IMR-90 (cell line): ENCODE results near the gene RNU6-9. TPM values are rescaled to one million over a fixed set of nuclear protein-coding genes. Genes with fewer than 3 reads are reported as not detected.
A peak's percentile ranks its signal among the peaks of the same experiment; 100 is the strongest.

Experiments used
- ATAC-seq: fragments of 200-7000 bp; cut with Tn5 transposase; 2 replicates; pipeline ENCODE4 v1.9.1; 2020; ENCODE audit warnings: low read depth, mild to moderate bottlenecking, moderate library complexity
- BruUV-seq: library from RNA; stranded (reverse); fragments of 400-500 nt; replicated peaks from 2 replicates; lab custom pipeline; 2021; lab: Mats Ljungman, UMichigan
- CTCF ChIA-PET: fragments of 300-600 bp; formaldehyde crosslinking; extraction: SDS; loops from one replicate; lab custom pipeline; 2021; ENCODE audit warnings: antibody characterized with exemption; lab: Yijun Ruan, JAX
- POLR2A ChIA-PET: fragments of 300-600 bp; sonication (Branson Sonifier 250); formaldehyde crosslinking; loops from one replicate; lab custom pipeline; 2022; ENCODE audit warnings: antibody characterized with exemption; ENCODE audit not compliant: unreplicated experiment; lab: Charles Lee
- DNase-seq: peaks from one replicate; pipeline ENCODE4 v3.0.0; 2013
- H2AFZ ChIP-seq: replicated peaks from 2 replicates; pipeline ENCODE3; 2013; ENCODE audit warnings: low read length, mild to moderate bottlenecking; ENCODE audit not compliant: poor library complexity
- H2AK5ac ChIP-seq: 2 replicates; pipeline ENCODE4 v1.6.1; 2013; ENCODE audit warnings: low read depth, low read length, inconsistent platforms
- H2AK9ac ChIP-seq: replicated peaks from 2 replicates; pipeline ENCODE3; 2013; ENCODE audit warnings: mild to moderate bottlenecking, low read depth, low read length, moderate library complexity; ENCODE audit not compliant: poor library complexity
- H2BK120ac ChIP-seq: 2 replicates; pipeline ENCODE4 v1.6.1; 2013; ENCODE audit warnings: low read depth, low read length, inconsistent platforms
- H2BK15ac ChIP-seq: 3 replicates; pipeline ENCODE4 v1.6.1; 2013; ENCODE audit warnings: low read depth, low read length, inconsistent platforms
- H2BK20ac ChIP-seq: 2 replicates; pipeline ENCODE4 v1.6.1; 2013; ENCODE audit warnings: low read depth, mild to moderate bottlenecking, inconsistent platforms, low read length, moderate library complexity
- H2BK5ac ChIP-seq: 2 replicates; pipeline ENCODE4 v1.6.1; 2013; ENCODE audit warnings: mild to moderate bottlenecking, low read depth, low read length, inconsistent platforms; ENCODE audit not compliant: poor library complexity, severe bottlenecking
- H3K14ac ChIP-seq: replicated peaks from 2 replicates; pipeline ENCODE4 v1.6.1; 2013; ENCODE audit warnings: low read depth, low read length, inconsistent platforms
- H3K18ac ChIP-seq: 2 replicates; pipeline ENCODE4 v1.6.1; 2013; ENCODE audit warnings: low read depth, low read length, control low read depth
- H3K23ac ChIP-seq: 2 replicates; pipeline ENCODE4 v1.6.1; 2013; ENCODE audit warnings: low read depth, low read length, inconsistent platforms
- H3K27ac ChIP-seq: 2 replicates; pipeline ENCODE4 v1.5.1; 2013; ENCODE audit warnings: mild to moderate bottlenecking, control low read depth, low read length; ENCODE audit not compliant: insufficient read depth
- H3K27me3 ChIP-seq: 2 replicates; pipeline ENCODE4 v1.6.1; 2013; ENCODE audit warnings: low read length; ENCODE audit not compliant: control insufficient read depth, insufficient read depth
- H3K36me3 ChIP-seq: 2 replicates; pipeline ENCODE4 v1.6.1; 2013; ENCODE audit warnings: low read length, mixed read lengths; ENCODE audit not compliant: control insufficient read depth, insufficient read depth
- H3K4ac ChIP-seq: 2 replicates; pipeline ENCODE4 v1.6.1; 2013; ENCODE audit warnings: low read depth, low read length, inconsistent platforms
- H3K4me1 ChIP-seq: 2 replicates; pipeline ENCODE4 v1.6.1; 2013; ENCODE audit warnings: low read length, mixed read lengths; ENCODE audit not compliant: control insufficient read depth, insufficient read depth
- H3K4me2 ChIP-seq: 2 replicates; pipeline ENCODE4 v1.6.1; 2013; ENCODE audit warnings: low read depth, mild to moderate bottlenecking, control low read depth, low read length, moderate library complexity
- H3K4me3 ChIP-seq: 2 replicates; pipeline ENCODE4 v1.5.1; 2013; ENCODE audit warnings: low read depth, mild to moderate bottlenecking, control low read depth, low read length, moderate library complexity; ENCODE audit not compliant: insufficient read depth
- H3K56ac ChIP-seq: 2 replicates; pipeline ENCODE4 v1.6.1; 2013; ENCODE audit warnings: low read length, inconsistent platforms; ENCODE audit not compliant: insufficient read depth; ENCODE audit errors: extremely low read depth
- H3K79me1 ChIP-seq, 2 experiments: 2 replicates each; pipeline ENCODE4 v1.6.1; 2013; ENCODE audit warnings: low read length in 2 of 2, inconsistent platforms in 1 of 2, low read depth in 1 of 2
- H3K9ac ChIP-seq: 2 replicates; pipeline ENCODE4 v1.6.1; 2013; ENCODE audit warnings: low read depth, low read length, control low read depth
- H3K9me1 ChIP-seq: 2 replicates; pipeline ENCODE4 v1.6.1; 2013; ENCODE audit warnings: low read length, inconsistent platforms; ENCODE audit not compliant: insufficient read depth
- H3K9me3 ChIP-seq: 2 replicates; pipeline ENCODE4 v1.6.1; 2013; ENCODE audit warnings: low read length; ENCODE audit not compliant: control insufficient read depth, insufficient read depth
- H4K20me1 ChIP-seq: 2 replicates; pipeline ENCODE4 v1.6.1; 2013; ENCODE audit warnings: low read length, inconsistent platforms; ENCODE audit not compliant: insufficient read depth
- H4K5ac ChIP-seq: 2 replicates; pipeline ENCODE4 v1.6.1; 2013; ENCODE audit warnings: mild to moderate bottlenecking, low read depth, low read length, control low read depth
- H4K8ac ChIP-seq, 2 experiments: 2 replicates each; pipeline ENCODE4 v1.6.1; 2013; ENCODE audit warnings: low read depth in 2 of 2, low read length in 2 of 2, control low read depth in 1 of 2, inconsistent platforms in 1 of 2
- H4K91ac ChIP-seq: 2 replicates; pipeline ENCODE4 v1.6.1; 2013; ENCODE audit warnings: low read depth, low read length, inconsistent platforms; ENCODE audit not compliant: insufficient read depth
- BHLHE40 ChIP-seq: fragments of 150-350 bp; IDR thresholded peaks from 2 replicates; pipeline ENCODE4 v1.6.1; 2016; ENCODE audit warnings: mild to moderate bottlenecking, low read depth, low read length
- MAZ ChIP-seq: IDR thresholded peaks from 2 replicates; pipeline ENCODE4 v1.6.1; 2012; ENCODE audit warnings: low read depth, mild to moderate bottlenecking, low read length, improper control_type of control experiment, moderate library complexity, borderline replicate concordance
- MXI1 ChIP-seq: IDR thresholded peaks from 2 replicates; pipeline ENCODE4 v1.6.1; 2012; ENCODE audit warnings: low read depth, mild to moderate bottlenecking, low read length, moderate library complexity, borderline replicate concordance
- NFE2L2 ChIP-seq: fragments of 150-350 bp; IDR thresholded peaks from 2 replicates; pipeline ENCODE4 v1.6.1; 2016; ENCODE audit warnings: low read depth, mild to moderate bottlenecking, low read length
- RAD21 ChIP-seq: IDR thresholded peaks from 2 replicates; pipeline ENCODE4 v1.6.1; 2012; ENCODE audit warnings: low read length, improper control_type of control experiment
- RCOR1 ChIP-seq: IDR thresholded peaks from 2 replicates; pipeline ENCODE4 v1.6.1; 2012; ENCODE audit warnings: mild to moderate bottlenecking, low read length, improper control_type of control experiment; ENCODE audit not compliant: insufficient replicate concordance
- RFX5 ChIP-seq: IDR thresholded peaks from 2 replicates; pipeline ENCODE4 v1.8.0; 2012; ENCODE audit warnings: low read depth, mild to moderate bottlenecking, low read length, moderate library complexity
- WGBS, 2 experiments: methylation state at CpG; one replicate each; pipeline versions ENCODE4 v1.1.5 to v1.1.7; 2013; ENCODE audit warnings: missing lambda C conversion rate in 2 of 2; ENCODE audit not compliant: insufficient read length in 1 of 2; ENCODE audit errors: extremely low coverage in 2 of 2; 5-methylcytosine and 5-hydroxymethylcytosine counted together
- dilution Hi-C: fragments of 300-500 bp; cut with HindIII; formaldehyde crosslinking; loops from one replicate; pipeline ENCODE4 v1.14.3; 2018; ENCODE audit warnings: low sequenced_read_pairs; ENCODE audit not compliant: unreplicated experiment
- in situ Hi-C: fragments of 300-500 bp; cut with MboI; formaldehyde crosslinking; loops from 3 replicates; pipeline ENCODE4 v1.14.3; 2019; ENCODE audit warnings: low sequenced_read_pairs, inconsistent platforms, mixed read lengths
- intact Hi-C: fragments of 100-400 bp; cut with micrococcal nuclease; formaldehyde crosslinking; loops from 2 replicates; pipeline ENCODE4 v1.10.0; 2022
- polyA plus RNA-seq, 3 experiments: library from polyadenylated mRNA; depleted of rRNA; stranded (reverse); fragments of >200 nt; gene quantifications; 2 replicates each; pipeline ENCODE4 v1.2.3, GENCODE V29; 2012; ENCODE audit warnings: low replicate concordance in 1 of 3
- total RNA-seq: library from RNA; depleted of rRNA; stranded (reverse); fragments of >200 nt; gene quantifications from 2 replicates; pipeline ENCODE4 v1.2.3, GENCODE V29; 2012
- TF ChIP-seq, protein P1 (sequence below): fragments of 150-350 bp; IDR thresholded peaks from 2 replicates; pipeline ENCODE4 v1.6.1; 2017; ENCODE audit warnings: mild to moderate bottlenecking, antibody characterized with exemption, low read length, low read depth
- TF ChIP-seq, protein P2 (sequence below): conservative IDR thresholded peaks from 2 replicates; pipeline ENCODE4 v1.5.1; 2012; ENCODE audit warnings: mild to moderate bottlenecking, low read depth, low read length, improper control_type of control experiment

RNU6-9 gene
- total and polyA plus RNA-seq, 2 of the 4 experiments (the other 2 are of a cell fraction): not detected

DNA sequence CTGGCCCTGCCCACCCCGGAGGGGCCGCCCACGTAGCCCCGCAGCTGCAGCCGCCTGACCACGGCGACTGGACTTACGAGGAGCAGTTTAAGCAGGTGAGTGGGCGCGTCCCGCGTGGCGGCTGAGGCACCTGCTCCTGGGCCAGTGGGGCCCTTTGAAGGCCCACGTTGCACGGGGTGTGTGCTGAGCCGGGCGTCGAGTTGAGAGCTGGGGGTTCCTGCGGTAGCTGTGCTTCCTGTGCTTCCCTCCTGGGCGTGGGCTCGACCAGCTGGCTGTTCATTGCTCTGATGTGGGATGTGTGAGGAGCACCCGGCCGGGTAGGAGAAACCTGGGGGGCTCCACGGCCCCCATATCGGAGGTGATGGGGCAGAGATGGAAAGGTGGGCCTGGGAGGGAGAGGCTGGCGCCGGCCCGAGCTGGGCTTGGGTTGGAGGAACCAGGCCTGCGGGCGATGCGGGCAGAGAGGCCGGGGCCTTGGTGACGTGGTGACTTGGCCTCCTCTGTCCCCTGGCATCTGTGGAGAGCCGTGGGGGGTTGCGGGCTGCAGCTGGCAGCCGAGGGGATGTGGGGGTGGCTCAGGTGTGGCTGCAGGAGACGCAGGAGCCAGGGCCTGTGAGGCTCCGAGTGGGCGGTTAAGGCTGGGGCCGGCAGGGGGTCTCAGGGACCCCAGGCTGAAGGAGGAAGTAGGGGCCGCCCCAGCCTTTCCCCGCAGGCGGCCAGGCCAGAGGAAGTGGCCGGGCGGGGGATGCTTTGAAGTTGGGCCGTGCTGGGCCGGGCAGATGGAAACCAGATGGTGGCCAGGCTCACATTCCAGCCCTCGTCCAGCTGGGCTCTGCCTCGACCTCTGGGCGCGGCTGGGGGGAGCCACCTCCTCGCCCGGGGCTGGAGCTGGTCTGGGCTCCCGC, 39.6 kb downstream of the RNU6-9 start:
- Histone ChIP-seq H2BK20ac (peak overlapping the region; percentile 89), H2AK5ac (peak overlapping the region; percentile 99), H4K8ac (peak overlapping the region; percentile 94 to 98), H3K14ac (peak overlapping the region; percentile 89), H2BK15ac (peak overlapping the region; percentile 65; the same call in 1 of the 3 replicates), H3K9me3 (no peaks in the 10 kb centered on the region), H3K4me3 (peak overlapping the region; percentile 19; the same call in 1 of the 2 replicates), H2AK9ac (peak overlapping the region; percentile 99), H3K79me1 (peaks cover 19 to 60% of the 10 kb centered on the region in 2 experiments), H3K56ac (peak overlapping the region; percentile 64), H3K4me2 (peak overlapping the region; percentile 48), H3K4ac (peak overlapping the region; percentile 99), H3K9ac (peak overlapping the region; percentile 67), H4K20me1 (peaks cover 30% of the 10 kb centered on the region), H3K23ac (peak overlapping the region; percentile 87), H3K4me1 (peaks cover 33% of the 10 kb centered on the region), H2BK120ac (peak overlapping the region; percentile 97), H3K27ac (peak overlapping the region; percentile 98), H3K27me3 (no peaks in the 10 kb centered on the region), H3K9me1 (peaks cover 5% of the 10 kb centered on the region; the same call in 1 of the 2 replicates), H3K36me3 (peaks cover 52% of the 10 kb centered on the region), H2BK5ac (peak overlapping the region; percentile 98), H3K18ac (peak overlapping the region; percentile 33), H2AFZ (peak overlapping the region; percentile 84), H4K91ac (peak overlapping the region; percentile 98), H4K5ac (peak overlapping the region; percentile 90)
- CTCF ChIA-PET: no interaction called here
- dilution Hi-C loops: no loop called here
- DNase-seq (peak; percentile 94), ATAC-seq (peak; percentile 95)
- WGBS, 2 experiments: 13% methylated on average over 24 of the region's 54 CpGs; no CpG with 5 or more reads in 1 of the 2 experiments
- TF ChIP-seq MXI1 (peak; percentile 77; the same call in 1 of the 2 replicates), RFX5 (no peak), MAZ (peak; percentile 85; the same call in 1 of the 2 replicates), RCOR1 (peak; percentile 83), BHLHE40 (peak; percentile 47; the same call in 1 of the 2 replicates), RAD21 (peak; percentile 38), NFE2L2 (no peak)
- TF ChIP-seq, protein P1, sequence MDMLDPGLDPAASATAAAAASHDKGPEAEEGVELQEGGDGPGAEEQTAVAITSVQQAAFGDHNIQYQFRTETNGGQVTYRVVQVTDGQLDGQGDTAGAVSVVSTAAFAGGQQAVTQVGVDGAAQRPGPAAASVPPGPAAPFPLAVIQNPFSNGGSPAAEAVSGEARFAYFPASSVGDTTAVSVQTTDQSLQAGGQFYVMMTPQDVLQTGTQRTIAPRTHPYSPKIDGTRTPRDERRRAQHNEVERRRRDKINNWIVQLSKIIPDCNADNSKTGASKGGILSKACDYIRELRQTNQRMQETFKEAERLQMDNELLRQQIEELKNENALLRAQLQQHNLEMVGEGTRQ: no peak
- TF ChIP-seq, protein P2, sequence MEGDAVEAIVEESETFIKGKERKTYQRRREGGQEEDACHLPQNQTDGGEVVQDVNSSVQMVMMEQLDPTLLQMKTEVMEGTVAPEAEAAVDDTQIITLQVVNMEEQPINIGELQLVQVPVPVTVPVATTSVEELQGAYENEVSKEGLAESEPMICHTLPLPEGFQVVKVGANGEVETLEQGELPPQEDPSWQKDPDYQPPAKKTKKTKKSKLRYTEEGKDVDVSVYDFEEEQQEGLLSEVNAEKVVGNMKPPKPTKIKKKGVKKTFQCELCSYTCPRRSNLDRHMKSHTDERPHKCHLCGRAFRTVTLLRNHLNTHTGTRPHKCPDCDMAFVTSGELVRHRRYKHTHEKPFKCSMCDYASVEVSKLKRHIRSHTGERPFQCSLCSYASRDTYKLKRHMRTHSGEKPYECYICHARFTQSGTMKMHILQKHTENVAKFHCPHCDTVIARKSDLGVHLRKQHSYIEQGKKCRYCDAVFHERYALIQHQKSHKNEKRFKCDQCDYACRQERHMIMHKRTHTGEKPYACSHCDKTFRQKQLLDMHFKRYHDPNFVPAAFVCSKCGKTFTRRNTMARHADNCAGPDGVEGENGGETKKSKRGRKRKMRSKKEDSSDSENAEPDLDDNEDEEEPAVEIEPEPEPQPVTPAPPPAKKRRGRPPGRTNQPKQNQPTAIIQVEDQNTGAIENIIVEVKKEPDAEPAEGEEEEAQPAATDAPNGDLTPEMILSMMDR: peak; percentile 38
- POLR2A ChIA-PET: interaction anchor here (0.6 to 0.9 kb wide), 3 partner anchors 23 to 270 kb away, joined by 3 to 4 read pairs (median 3); no protein-coding TSS in a partner anchor
- intact Hi-C loops: loop anchor here (2.0 kb wide), 1 partner anchor 30 kb away; no protein-coding TSS in a partner anchor
- in situ Hi-C loops: no loop called here
- no TSS peak for BruUV-seq
